KOPT-K1 (cell line): Measurements from ENCODE around the gene TRIM7.
"Not testable (repeated sequence)": the region's sequence is repeated elsewhere in the genome, so short reads cannot be mapped to it uniquely, and the experiment has no call there.

Source experiments
- H3K27ac ChIP-seq: fragments of 200-600 bp; sonication (generic); 2 replicates; pipeline ENCODE4 v1.5.1; 2016; ENCODE audit warnings: antibody characterized with exemption, mild to moderate bottlenecking, low read depth, low read length; ENCODE audit not compliant: poor library complexity, severe bottlenecking
- H3K36me3 ChIP-seq: fragments of 200-600 bp; sonication (generic); 2 replicates; pipeline ENCODE4 v1.5.1; 2017; ENCODE audit warnings: antibody characterized with exemption, mild to moderate bottlenecking, low read length, moderate library complexity; ENCODE audit not compliant: insufficient read depth
- H3K9me3 ChIP-seq: fragments of 200-600 bp; sonication (generic); 2 replicates; pipeline ENCODE4 v1.5.1; 2017; ENCODE audit warnings: antibody characterized with exemption, low read length, mild to moderate bottlenecking; ENCODE audit not compliant: insufficient read depth, poor library complexity, severe bottlenecking

Gene TRIM7

DNA sequence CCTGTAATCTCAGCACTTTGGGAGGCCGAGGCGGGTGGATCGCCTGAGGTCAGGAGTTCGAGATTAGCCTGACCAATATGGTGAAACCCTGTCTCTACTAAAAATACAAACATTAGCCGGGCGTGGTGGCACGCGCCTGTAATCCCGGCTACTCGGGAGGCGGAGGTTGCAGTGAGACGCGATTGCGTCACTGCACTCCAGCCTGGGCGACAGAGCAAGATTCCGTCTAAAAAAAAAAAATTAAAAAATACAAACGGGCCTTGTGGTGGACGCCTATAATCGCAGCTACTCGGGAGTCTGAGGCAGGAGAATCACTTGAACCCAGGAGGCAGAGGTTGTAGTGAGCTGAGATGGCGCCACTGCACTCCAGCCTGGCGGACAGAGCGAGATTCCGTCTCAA, 4.0 kb upstream of the TRIM7 start:
- not testable (repeated sequence) for H3K27ac ChIP-seq, H3K36me3 ChIP-seq
- peaks cover 20% of the 10 kb centered on the region for H3K9me3 ChIP-seq

- H3K36me3 ChIP-seq, result no peaks in the 10 kb centered on the region
- peaks cover 20% of the 10 kb centered on the region for H3K9me3 ChIP-seq
- H3K27ac ChIP-seq, result no peak overlapping the region
These were observed 2.9 kb upstream of the TRIM7 start for GRCh38 chr5:181207960-181208253.

- H3K36me3 ChIP-seq, result no peaks in the 10 kb centered on the region
- H3K27ac ChIP-seq, result peak overlapping the region; percentile 15
- peaks cover 20% of the 10 kb centered on the region for H3K9me3 ChIP-seq
These were observed 2.4 kb upstream of the TRIM7 start for GRCh38 chr5:181207214-181207959.

DNA sequence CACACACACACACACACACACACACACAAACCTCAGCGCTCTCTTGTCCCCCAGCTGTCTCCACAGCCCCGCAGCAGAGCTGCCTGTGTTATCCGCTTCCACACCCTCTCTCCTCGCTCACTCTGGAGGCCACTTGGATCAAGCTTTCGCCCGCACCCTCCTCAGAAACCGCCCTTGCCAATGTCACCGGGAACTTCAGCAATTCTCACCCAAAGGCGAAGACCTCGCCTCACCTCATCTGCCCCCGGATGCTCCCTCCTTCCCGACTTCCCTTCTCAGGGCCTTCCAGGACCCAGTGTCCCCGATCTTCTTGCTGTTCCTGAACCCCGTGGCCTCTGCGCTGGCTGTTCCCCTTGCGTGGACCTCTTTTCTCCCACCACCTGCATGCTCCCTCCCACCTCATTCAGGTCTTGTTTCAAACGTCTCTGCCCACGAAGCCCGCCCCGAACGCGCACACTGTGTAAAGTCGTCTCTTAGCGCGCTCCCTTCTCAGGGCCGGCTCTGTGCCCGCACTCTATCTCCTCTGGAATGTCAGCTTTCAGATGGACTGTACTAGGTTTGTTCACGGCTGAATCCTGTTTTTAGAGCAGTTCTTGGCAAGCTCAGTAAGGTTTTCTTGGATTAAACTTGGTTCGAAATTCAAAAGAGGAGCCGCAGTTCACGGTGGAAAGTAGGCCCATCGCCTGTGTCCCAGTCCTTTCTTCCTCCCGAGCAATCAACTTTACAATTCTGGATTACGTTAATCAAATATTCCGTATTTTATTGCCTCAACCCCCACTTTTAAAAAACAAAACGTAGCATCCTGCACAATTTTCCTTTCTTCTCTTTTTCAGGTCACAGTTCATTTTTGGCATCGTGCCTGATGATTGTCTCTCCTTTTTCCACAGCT, 1.0 kb upstream of the TRIM7 start:
- peaks cover 20% of the 10 kb centered on the region for H3K9me3 ChIP-seq
- no peak overlapping the region for H3K27ac ChIP-seq
- no peaks in the 10 kb centered on the region for H3K36me3 ChIP-seq

- H3K36me3 ChIP-seq, result no peaks in the 10 kb centered on the region
- H3K27ac ChIP-seq, result no peak overlapping the region
- peaks cover 20% of the 10 kb centered on the region for H3K9me3 ChIP-seq
These were observed 727 bp downstream of the TRIM7 start for GRCh38 chr5:181204113-181204825.

DNA sequence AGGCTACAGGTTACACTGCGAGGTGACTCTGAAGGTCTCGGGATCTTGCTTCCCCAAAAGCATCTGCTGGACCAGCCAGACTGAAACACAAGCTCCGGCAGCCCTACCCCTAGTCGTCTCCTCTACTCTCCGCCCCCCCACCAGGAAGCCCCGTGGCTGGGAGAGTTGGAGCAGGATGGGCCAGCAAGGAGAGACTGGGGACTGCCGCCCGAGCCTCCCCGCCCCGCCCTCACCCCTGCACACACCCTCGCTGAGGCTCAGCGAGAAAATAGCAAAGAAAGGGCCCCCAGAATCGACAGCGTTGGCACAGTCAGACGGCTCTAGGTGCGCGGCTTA, 1.3 kb downstream of the TRIM7 start:
- H3K36me3 ChIP-seq, result no peaks in the 10 kb centered on the region
- peaks cover 20% of the 10 kb centered on the region for H3K9me3 ChIP-seq
- no peak overlapping the region for H3K27ac ChIP-seq

- no peak overlapping the region for H3K27ac ChIP-seq
- H3K9me3 ChIP-seq, result peaks cover 16% of the 10 kb centered on the region
- H3K36me3 ChIP-seq, result no peaks in the 10 kb centered on the region
These were observed 1.8 kb downstream of the TRIM7 start for GRCh38 chr5:181203093-181203711.

DNA sequence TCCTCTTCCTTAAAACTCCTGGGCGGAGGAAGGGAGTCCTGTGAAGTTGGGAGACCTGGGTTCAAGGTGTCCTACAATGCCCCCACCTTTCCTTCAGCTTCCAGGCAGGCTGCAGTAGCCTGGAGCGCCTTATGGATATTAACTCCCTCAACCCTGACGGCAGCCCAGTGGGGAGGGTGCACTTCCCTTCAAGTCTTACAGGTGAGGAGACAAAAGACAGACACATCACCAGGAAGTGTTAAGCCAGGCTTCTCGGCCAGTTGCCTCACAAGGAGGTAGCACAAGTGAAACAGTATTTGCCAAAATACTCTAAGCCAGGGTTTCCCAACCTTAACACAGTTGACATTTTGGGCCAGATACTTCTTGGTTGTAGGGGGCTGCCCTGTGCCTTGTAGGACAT, 4.2 kb downstream of the TRIM7 start:
- H3K27ac ChIP-seq, result no peak overlapping the region
- H3K36me3 ChIP-seq, result no peaks in the 10 kb centered on the region
- H3K9me3 ChIP-seq, result no peaks in the 10 kb centered on the region

DNA sequence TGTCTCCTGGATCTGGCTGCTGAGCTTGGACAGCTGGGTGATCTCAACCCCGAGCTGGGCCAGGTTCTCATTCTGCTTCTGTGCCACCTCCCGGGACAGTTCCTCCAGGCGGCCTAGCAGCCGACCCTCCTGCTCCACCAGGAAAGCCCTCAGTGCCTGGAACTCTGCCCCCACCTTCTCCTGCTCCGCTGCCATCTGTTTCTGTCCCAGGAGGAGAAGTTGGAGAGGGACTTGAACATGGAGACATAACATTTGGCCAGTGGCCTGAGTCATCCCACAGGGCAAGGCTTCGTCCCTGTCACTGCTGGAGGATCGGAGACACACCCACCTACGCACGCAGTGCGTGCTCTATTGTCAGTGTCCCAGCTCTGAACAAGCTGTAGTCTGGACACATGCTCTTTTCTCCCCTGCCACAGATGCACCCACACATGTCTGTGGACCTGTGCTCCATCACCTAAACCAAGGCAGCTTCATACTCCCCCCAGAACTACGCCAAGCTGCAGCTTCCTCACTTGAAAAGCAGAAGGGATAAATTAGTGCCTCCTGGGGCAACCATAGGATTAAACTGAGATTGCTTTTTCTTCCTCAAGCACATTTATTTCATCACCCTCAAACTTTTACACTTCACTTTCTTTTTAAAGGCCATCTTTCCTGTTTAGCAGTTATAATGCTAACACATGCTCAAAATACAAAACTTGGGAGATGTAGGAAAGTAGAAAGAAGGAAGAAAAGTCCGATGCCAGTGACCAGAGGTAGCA, 4.9 kb downstream of the TRIM7 start:
- Histone ChIP-seq H3K27ac (no peak overlapping the region), H3K36me3 (no peaks in the 10 kb centered on the region), H3K9me3 (no peaks in the 10 kb centered on the region)

DNA sequence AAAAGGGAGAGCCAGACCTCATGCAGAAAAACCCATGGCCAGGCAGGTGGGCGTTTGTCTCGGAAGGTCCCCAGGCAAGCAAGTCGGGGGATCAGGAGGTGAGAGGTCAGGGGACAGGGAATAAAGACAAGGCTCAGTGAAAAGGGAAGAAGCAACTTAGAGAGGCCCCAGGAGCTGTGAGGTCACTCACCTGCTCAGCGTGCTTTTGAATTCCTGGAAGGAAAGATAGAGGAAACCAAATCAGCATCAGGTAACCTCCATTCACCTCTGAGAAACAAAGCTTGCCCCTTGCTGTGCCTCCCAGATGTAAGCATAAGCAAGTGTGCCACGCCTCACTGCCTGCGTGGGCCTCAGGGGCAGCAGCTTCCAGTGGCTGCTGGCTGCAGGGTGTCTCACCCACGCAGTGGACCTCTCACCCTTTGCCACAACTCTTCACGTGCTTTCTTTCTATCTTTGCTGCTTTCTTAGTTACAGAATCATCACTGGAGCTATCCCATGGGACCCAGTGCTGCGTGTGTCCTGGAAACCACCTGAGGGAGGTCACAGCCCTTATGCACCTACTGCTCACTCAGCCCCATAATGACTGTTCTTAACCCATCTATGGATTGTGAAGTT, 6.0 kb downstream of the TRIM7 start:
- Histone ChIP-seq H3K36me3 (no peaks in the 10 kb centered on the region), H3K9me3 (no peaks in the 10 kb centered on the region), H3K27ac (no peak overlapping the region)

GRCh38 chr5:181198106-181198685, 6.8 kb downstream of the TRIM7 start:
- no peaks in the 10 kb centered on the region for H3K36me3 ChIP-seq
- no peaks in the 10 kb centered on the region for H3K9me3 ChIP-seq
- H3K27ac ChIP-seq, result no peak overlapping the region

DNA sequence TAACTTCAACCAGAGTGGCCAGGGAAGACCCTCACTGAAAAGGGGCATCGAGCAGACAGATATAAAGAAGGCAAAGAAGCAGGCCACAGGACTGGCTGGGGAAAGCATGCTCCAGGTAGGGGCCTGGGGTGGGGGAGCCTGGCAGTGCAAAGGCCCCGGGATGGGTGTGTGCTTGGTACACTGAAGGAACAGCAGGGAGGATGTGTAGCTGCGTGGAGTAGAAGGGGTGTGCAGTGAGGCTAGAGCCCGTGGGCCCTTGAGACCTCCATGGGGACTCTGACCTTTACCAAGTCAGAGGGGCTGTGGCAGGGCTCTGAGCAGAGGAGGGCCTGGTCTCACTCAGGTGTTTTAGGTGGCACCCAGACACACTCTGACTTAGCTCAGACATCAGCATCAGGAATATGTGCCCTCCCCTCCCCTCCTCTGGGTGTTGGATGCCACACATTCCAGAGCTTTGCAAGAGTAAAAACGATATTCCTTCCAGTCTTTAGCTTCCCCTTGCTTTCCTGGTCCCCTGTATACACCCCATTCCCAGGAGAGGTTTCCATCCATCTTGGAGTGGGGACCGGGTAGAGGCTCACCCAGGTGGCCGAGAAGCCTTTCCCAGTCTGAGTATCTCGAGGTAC, 7.6 kb downstream of the TRIM7 start:
- Histone ChIP-seq H3K36me3 (no peaks in the 10 kb centered on the region), H3K27ac (no peak overlapping the region), H3K9me3 (no peaks in the 10 kb centered on the region)

- Histone ChIP-seq H3K36me3 (no peaks in the 10 kb centered on the region), H3K27ac (no peak overlapping the region), H3K9me3 (no peaks in the 10 kb centered on the region)
These were observed 9.7 kb downstream of the TRIM7 start for GRCh38 chr5:181195249-181195761.
